Stimulated activated CD4-positive, alpha-beta T cell treated with anti-CD3 and anti-CD28 coated beads, TNF-alpha, amount 100 ng/mL, for 4 hours (primary cell): ENCODE data around the gene IFFO2.
A peak's percentile ranks its signal among the peaks of the same experiment; 100 is the strongest.

Experiments used
- DNase-seq, 3 experiments: peaks; one replicate each; pipeline ENCODE4 v3.0.0-alpha.2; 2020; ENCODE audit warnings: low read depth in 3 of 3

The IFFO2 gene

GRCh38 chr1:18950401-18951026 lies 6.0 kb downstream of the IFFO2 start:
- no peak for DNase-seq

- no peak for DNase-seq
Observed at GRCh38 chr1:18949686-18950400, 6.6 kb downstream of the IFFO2 start.

- no peak for DNase-seq
Observed at GRCh38 chr1:18948913-18949685, 7.4 kb downstream of the IFFO2 start.

- DNase-seq: peak in 2 of 3 experiments; percentile 18 to 67
Observed at GRCh38 chr1:18948048-18948912, 8.2 kb downstream of the IFFO2 start.

GRCh38 chr1:18947570-18947969 lies 8.9 kb downstream of the IFFO2 start:
- no peak for DNase-seq

- no peak for DNase-seq
Observed at GRCh38 chr1:18946550-18947381, 9.7 kb downstream of the IFFO2 start.

- no peak for DNase-seq
Observed at GRCh38 chr1:18945401-18945849, 11.1 kb downstream of the IFFO2 start.

GRCh38 chr1:18944810-18945209 lies 11.7 kb downstream of the IFFO2 start:
- DNase-seq: no peak

- no peak for DNase-seq
Observed at GRCh38 chr1:18943914-18944572, 12.4 kb downstream of the IFFO2 start.

- DNase-seq: no peak
Observed at GRCh38 chr1:18943162-18943561, 13.3 kb downstream of the IFFO2 start.

- no peak for DNase-seq
Observed at GRCh38 chr1:18942340-18942739, 14.1 kb downstream of the IFFO2 start.

- no peak for DNase-seq
Observed at GRCh38 chr1:18941221-18942141, 15.0 kb downstream of the IFFO2 start.

- DNase-seq: no peak
Observed at GRCh38 chr1:18940303-18941020, 16.0 kb downstream of the IFFO2 start.

GRCh38 chr1:18939398-18940302 lies 16.8 kb downstream of the IFFO2 start:
- DNase-seq: no peak

- no peak for DNase-seq
Observed at GRCh38 chr1:18938707-18939070, 17.8 kb downstream of the IFFO2 start.

GRCh38 chr1:18938008-18938706 lies 18.3 kb downstream of the IFFO2 start:
- no peak for DNase-seq

- no peak for DNase-seq
Observed at GRCh38 chr1:18937539-18937938, 18.9 kb downstream of the IFFO2 start.
